RWPE2 (cell line): ENCODE results near the gene MESD.

Experiments used
- ATAC-seq: fragments of 200-7000 bp; cut with Tn5 transposase; 3 replicates; pipeline ENCODE4 v1.9.1; 2021; ENCODE audit warnings: low read depth
- DNase-seq: peaks from one replicate; pipeline ENCODE4 v3.0.0-alpha.2; 2020; ENCODE audit warnings: low spot score
- H3K27ac ChIP-seq: fragments of 450-650 bp; 2 replicates; pipeline ENCODE4 v1.5.1; 2017; ENCODE audit warnings: mild to moderate bottlenecking; ENCODE audit not compliant: poor library complexity, severe bottlenecking
- H3K27me3 ChIP-seq: fragments of 250-450 bp; sonication (Bioruptor Pico); 2 replicates; pipeline ENCODE4 v1.5.1; 2021; ENCODE audit warnings: mild to moderate bottlenecking, moderate library complexity; ENCODE audit not compliant: insufficient read depth, poor library complexity, severe bottlenecking
- H3K36me3 ChIP-seq: fragments of 250-450 bp; sonication (Bioruptor Pico); 2 replicates; pipeline ENCODE4 v1.5.1; 2020; ENCODE audit warnings: low read depth, mild to moderate bottlenecking, moderate library complexity
- H3K4me1 ChIP-seq: fragments of 250-450 bp; sonication (Bioruptor Pico); 2 replicates; pipeline ENCODE4 v1.5.1; 2021; ENCODE audit warnings: mild to moderate bottlenecking, moderate library complexity; ENCODE audit not compliant: insufficient read depth, poor library complexity, severe bottlenecking
- H3K4me3 ChIP-seq: fragments of 250-450 bp; sonication (Bioruptor Pico); 2 replicates; pipeline ENCODE4 v1.5.1; 2021; ENCODE audit warnings: mild to moderate bottlenecking, moderate library complexity; ENCODE audit not compliant: severe bottlenecking
- H3K9me3 ChIP-seq: fragments of 250-450 bp; sonication (Bioruptor Pico); 2 replicates; pipeline ENCODE4 v1.5.1; 2021; ENCODE audit warnings: mild to moderate bottlenecking, moderate library complexity; ENCODE audit not compliant: severe bottlenecking
- TF ChIP-seq, protein P1 (sequence below): fragments of 450-650 bp; IDR thresholded peaks from one replicate; pipeline ENCODE4 v1.5.1; 2017; ENCODE audit warnings: mild to moderate bottlenecking, moderate library complexity; ENCODE audit not compliant: poor library complexity, severe bottlenecking

Gene MESD

DNA sequence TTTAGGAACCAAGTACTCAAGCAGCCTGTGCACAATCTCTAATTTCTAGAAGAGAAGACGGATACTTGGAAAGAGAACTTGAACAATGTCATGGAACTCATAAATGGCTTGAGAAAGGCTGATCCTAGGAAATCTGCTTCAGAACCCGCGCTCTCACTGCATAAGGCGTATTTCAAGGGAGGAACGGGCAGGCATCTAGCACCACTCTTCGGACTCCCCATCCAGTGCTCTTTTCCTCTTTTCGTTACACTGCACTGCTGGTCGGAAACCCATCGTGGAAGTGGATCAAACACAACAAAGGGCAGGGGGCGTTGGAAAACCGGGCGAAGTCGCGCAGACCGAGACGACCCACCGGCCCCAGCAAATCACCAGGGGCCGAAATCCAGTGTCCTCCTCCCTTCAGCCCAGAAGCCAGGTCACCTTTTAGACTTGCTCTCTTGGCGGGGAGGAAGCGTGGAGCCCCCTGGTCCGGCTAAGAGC is 10.6 kb upstream of the MESD start:
- H3K27ac ChIP-seq: peak overlapping the region; percentile 83
- peaks cover 25% of the 10 kb centered on the region for H3K36me3 ChIP-seq
- TF ChIP-seq, protein P1, sequence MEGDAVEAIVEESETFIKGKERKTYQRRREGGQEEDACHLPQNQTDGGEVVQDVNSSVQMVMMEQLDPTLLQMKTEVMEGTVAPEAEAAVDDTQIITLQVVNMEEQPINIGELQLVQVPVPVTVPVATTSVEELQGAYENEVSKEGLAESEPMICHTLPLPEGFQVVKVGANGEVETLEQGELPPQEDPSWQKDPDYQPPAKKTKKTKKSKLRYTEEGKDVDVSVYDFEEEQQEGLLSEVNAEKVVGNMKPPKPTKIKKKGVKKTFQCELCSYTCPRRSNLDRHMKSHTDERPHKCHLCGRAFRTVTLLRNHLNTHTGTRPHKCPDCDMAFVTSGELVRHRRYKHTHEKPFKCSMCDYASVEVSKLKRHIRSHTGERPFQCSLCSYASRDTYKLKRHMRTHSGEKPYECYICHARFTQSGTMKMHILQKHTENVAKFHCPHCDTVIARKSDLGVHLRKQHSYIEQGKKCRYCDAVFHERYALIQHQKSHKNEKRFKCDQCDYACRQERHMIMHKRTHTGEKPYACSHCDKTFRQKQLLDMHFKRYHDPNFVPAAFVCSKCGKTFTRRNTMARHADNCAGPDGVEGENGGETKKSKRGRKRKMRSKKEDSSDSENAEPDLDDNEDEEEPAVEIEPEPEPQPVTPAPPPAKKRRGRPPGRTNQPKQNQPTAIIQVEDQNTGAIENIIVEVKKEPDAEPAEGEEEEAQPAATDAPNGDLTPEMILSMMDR: no peak
- DNase-seq (no peak), ATAC-seq (no peak; the same call in 2 of the 3 replicates)
- no peaks in the 10 kb centered on the region for H3K27me3 ChIP-seq
- H3K4me3 ChIP-seq: peak overlapping the region; percentile 92
- no peaks in the 10 kb centered on the region for H3K9me3 ChIP-seq
- peaks cover 11% of the 10 kb centered on the region for H3K4me1 ChIP-seq

- H3K4me3 ChIP-seq: peak overlapping the region; percentile 92
Measured at GRCh38 chr15:80999623-81000036, 10.0 kb upstream of the MESD start.

GRCh38 chr15:80998251-80998650 is 8.6 kb upstream of the MESD start:
- H3K27ac ChIP-seq: no peak overlapping the region
- no peak overlapping the region for H3K4me3 ChIP-seq
- ATAC-seq (no peak), DNase-seq (no peak)
- peaks cover 6% of the 10 kb centered on the region for H3K36me3 ChIP-seq
- H3K27me3 ChIP-seq: no peaks in the 10 kb centered on the region
- TF ChIP-seq, protein P1: no peak
- H3K9me3 ChIP-seq: no peaks in the 10 kb centered on the region
- peaks cover 2% of the 10 kb centered on the region for H3K4me1 ChIP-seq

More at GRCh38 chr15:80999623-81000036, 10.0 kb upstream of the MESD start:
- ATAC-seq (no peak), DNase-seq (no peak)
- Histone ChIP-seq H3K9me3 (no peaks in the 10 kb centered on the region), H3K27me3 (no peaks in the 10 kb centered on the region), H3K27ac (peak overlapping the region; percentile 83), H3K4me1 (peaks cover 11% of the 10 kb centered on the region), H3K36me3 (peaks cover 20% of the 10 kb centered on the region)
- TF ChIP-seq, protein P1: no peak

DNA sequence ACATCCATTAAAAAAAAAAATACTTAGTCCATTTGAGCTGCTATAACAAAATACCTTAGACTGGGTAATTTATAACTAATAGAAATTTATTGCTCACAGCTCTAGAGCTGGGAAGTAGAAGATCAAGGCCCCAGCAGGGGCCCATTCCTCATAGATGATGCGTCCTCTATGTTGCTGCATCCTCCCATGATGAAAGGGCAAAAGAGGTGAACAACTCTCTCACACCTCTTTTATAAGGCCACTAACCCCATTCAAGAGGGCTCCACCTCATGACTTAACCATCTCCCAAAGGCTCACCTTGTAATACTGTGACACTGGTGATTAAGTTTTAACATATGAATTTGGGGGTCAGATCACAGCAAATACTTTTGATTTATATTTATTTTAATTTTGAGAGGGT is 8.1 kb upstream of the MESD start:
- Histone ChIP-seq H3K9me3 (no peaks in the 10 kb centered on the region), H3K27me3 (no peaks in the 10 kb centered on the region), H3K36me3 (peaks cover under 1% of the 10 kb centered on the region), H3K4me3 (no peak overlapping the region), H3K4me1 (no peaks in the 10 kb centered on the region), H3K27ac (no peak overlapping the region)
- TF ChIP-seq, protein P1: no peak
- ATAC-seq (no peak), DNase-seq (no peak)

DNA sequence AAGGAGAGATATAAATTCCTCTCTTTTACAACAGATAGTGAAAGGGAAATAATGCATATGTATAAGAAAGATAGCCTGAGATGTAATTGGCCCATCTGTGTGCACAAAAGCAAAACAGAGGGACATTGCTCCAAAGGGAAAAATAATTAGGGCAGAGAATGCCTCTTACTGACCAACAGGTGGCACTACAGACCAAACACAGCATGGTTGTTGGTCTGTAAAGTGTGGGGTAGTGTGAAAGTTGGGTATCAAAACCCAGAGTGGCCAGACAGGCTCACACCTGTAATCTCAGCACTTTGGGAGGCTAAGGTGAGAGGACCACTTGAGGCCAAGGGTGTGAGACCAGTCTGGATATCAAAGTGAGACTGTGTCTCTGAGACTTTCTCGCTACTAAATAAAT is 6.6 kb upstream of the MESD start:
- Histone ChIP-seq H3K27ac (no peak overlapping the region), H3K4me3 (no peak overlapping the region), H3K9me3 (no peaks in the 10 kb centered on the region), H3K4me1 (no peaks in the 10 kb centered on the region), H3K36me3 (no peaks in the 10 kb centered on the region), H3K27me3 (no peaks in the 10 kb centered on the region)
- TF ChIP-seq, protein P1: peak; percentile 68
- ATAC-seq (no peak), DNase-seq (no peak)
